Fibroblast of villous mesenchyme (primary cell): ENCODE data around the gene PGAM5. TPM values are rescaled to one million over a fixed set of nuclear protein-coding genes. Genes with fewer than 3 reads are reported as not detected.

Experiments
- DNase-seq: peaks from one replicate; pipeline ENCODE4 v3.0.0-alpha.2; 2010; ENCODE audit warnings: low read depth
- H3K4me3 ChIP-seq: 2 replicates; pipeline ENCODE4 v1.5.1; 2011; ENCODE audit warnings: low read depth, mild to moderate bottlenecking, low read length
- CTCF ChIP-seq: IDR thresholded peaks from 2 replicates; pipeline ENCODE4 v1.5.1; 2012; ENCODE audit warnings: low read depth, mild to moderate bottlenecking, low read length; ENCODE audit not compliant: insufficient read depth
- total RNA-seq: library from RNA; depleted of rRNA; stranded (reverse); fragments of >200 nt; gene quantifications from 2 replicates; pipeline ENCODE4 v1.2.3, GENCODE V29; 2012

The PGAM5 gene
- total RNA-seq, 1 donor = 39.3 TPM

GRCh38 chr12:132720606-132721345 is 10.1 kb downstream of the PGAM5 start:
- TF ChIP-seq CTCF = no peak
- no peak overlapping the region for H3K4me3 ChIP-seq
- no peak for DNase-seq

DNA sequence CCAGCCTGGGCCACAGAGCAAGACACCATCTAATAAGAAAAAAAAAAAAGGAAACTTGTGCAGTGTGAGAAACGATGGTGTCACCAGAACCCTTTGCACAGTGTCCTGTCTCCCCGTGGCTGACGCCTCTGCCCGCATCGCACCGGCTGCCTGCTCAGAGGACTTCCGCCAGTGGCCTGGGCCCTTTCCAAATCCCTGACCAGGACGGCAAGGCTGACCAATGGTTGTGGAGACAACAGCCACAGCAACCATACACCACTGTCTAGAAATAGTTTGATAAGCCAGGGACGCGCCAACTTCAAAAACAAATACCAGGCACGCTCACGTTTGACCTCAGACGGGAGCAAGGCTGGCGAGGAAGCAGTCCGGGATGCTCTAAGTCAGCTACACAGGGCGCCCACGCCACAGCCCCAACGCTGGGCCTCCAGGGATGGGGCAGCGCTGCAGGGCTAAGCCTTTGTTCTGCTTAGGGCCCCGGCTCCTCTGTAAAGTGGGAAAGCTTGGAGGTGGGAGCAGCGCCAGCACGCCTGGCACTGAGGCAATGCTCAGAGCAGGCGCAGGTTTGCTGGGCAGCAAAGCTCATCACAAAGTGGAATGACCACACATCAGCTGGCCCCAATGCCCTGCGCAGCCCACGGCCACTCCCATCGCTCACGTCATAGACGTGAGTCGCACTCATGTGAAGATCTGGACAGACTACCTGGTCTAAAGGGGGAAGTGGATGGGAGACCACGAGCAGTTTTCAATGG is 12.5 kb downstream of the PGAM5 start:
- no peak for DNase-seq
- no peak overlapping the region for H3K4me3 ChIP-seq
- TF ChIP-seq CTCF = no peak

GRCh38 chr12:132723764-132724140 is 13.1 kb downstream of the PGAM5 start:
- DNase-seq = peak; percentile 57
- no peak overlapping the region for H3K4me3 ChIP-seq
- TF ChIP-seq CTCF = no peak

DNA sequence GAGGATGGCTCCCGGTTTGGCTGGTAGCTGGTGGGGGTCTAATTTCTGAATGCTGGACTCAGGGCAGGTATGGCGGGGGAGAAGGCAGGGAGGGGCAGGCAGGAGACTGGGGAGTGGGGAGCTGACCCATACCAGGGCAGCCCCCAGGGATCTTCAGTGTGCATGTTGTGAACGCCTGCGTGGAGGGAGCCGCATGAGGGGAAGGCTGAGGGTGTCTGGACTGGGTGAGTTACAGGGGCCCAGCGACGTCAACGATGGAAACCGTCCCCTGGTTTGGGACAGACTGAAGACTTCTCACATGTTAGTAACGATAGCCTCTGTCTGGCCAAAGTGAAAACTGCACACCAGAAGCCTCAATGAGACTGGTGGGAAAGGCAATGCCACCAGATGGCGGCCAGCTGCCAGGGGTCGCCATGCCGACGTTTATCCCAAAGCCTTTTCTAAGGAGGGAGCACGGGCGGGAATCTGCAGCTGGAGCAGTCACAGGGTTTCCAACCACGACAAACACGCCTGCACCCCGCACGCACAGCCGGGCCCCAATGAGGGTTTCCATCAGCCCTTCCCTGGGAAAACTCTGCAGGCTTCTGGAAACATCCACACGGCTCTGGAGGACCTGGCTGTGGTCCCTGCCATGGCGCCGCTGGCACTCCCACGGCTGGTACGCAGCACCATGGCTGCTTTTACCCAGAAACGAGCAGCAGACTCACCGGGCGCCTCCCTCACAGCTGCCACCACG is 14.0 kb downstream of the PGAM5 start:
- TF ChIP-seq CTCF = no peak
- peak; percentile 31 for DNase-seq
- no peak overlapping the region for H3K4me3 ChIP-seq

DNA sequence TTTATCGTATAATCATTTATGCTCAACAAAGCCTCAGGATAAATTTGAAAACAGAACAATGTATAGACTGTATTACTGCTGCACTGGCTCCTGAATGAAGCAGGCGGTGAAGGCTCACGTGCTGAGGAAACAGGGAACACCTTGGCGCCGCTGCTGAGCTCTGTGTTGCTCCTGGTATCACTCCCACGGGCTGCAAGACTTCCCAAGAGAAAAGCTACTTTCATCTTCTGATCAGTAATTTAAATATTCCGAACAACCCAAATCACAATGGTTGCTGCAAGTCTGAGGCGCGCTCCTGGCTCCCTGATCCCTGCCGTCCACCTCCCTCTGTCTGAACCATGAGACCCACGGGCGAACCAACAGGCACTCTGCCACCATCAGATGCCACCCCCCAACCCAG is 15.7 kb downstream of the PGAM5 start:
- no peak for TF ChIP-seq CTCF
- DNase-seq = no peak
- H3K4me3 ChIP-seq = no peak overlapping the region

DNA sequence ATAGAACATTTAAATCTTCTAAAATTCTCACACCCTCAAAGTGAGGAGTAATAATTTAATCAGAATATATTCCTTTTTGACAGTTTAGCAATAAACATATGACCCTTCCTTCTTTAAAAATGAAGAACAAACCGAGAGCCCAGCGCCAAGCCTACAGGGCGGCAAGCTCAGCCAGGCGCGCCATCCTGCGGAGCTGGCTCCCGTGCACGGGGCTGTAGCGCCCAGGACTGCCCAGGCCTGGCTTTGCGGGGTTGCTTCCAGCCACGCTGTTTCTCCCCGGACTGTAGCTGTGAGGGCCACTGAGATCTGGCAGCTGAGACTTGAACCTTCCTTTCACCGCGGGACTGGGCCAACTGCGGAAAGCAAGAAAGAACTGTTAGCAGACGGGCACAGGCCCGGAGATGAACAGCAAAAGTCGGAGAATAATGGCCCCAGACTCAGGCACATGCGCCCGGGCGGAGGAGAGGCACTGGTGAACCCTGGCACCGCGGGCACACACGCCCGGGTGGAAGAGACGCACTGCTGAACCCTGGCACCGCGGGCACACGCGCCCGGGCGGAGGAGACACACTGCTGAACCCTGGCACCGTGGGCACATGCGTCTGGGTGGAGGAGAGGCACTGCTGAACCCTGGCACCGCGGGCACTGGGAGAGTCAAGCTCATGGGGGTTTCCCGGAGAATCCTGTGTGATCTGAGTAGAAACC is 16.6 kb downstream of the PGAM5 start:
- no peak for TF ChIP-seq CTCF
- no peak for DNase-seq
- H3K4me3 ChIP-seq = no peak overlapping the region
